ENCODE results near the gene LRPAP1.
"Not testable (repeated sequence)": the region's sequence is repeated elsewhere in the genome, so short reads cannot be mapped to it uniquely, and the experiment has no call there.

The LRPAP1 gene

GRCh38 chr4:3518511-3518880 is 13.7 kb downstream of the LRPAP1 start:
- no peak for DNase-seq

GRCh38 chr4:3517731-3518510 is 14.3 kb downstream of the LRPAP1 start:
- no peak for DNase-seq

GRCh38 chr4:3516836-3517730 is 15.1 kb downstream of the LRPAP1 start:
- no peak for DNase-seq

GRCh38 chr4:3516061-3516835 is 16.0 kb downstream of the LRPAP1 start:
- DNase-seq, result no peak

GRCh38 chr4:3515646-3516045 is 16.6 kb downstream of the LRPAP1 start:
- DNase-seq, result no peak

GRCh38 chr4:3514806-3515501 is 17.3 kb downstream of the LRPAP1 start:
- DNase-seq, result no peak

GRCh38 chr4:3514221-3514780 is 17.9 kb downstream of the LRPAP1 start:
- DNase-seq, result no peak

GRCh38 chr4:3513807-3514206 is 18.4 kb downstream of the LRPAP1 start:
- no peak for DNase-seq

- DNase-seq, result no peak
Observed at GRCh38 chr4:3512719-3513118, 19.5 kb downstream of the LRPAP1 start.

GRCh38 chr4:3512279-3512678 is 19.9 kb downstream of the LRPAP1 start:
- no peak for DNase-seq

GRCh38 chr4:3511601-3512000 is 20.6 kb downstream of the LRPAP1 start:
- DNase-seq, result not testable (repeated sequence)

GRCh38 chr4:3511187-3511586 is 21.0 kb downstream of the LRPAP1 start:
- no peak for DNase-seq

GRCh38 chr4:3510481-3510880 is 21.7 kb downstream of the LRPAP1 start:
- no peak for DNase-seq

GRCh38 chr4:3508542-3508941 is 23.7 kb downstream of the LRPAP1 start:
- DNase-seq, result no peak

- no peak for DNase-seq
Observed at GRCh38 chr4:3505231-3505630, 27.0 kb downstream of the LRPAP1 start.

GRCh38 chr4:3502941-3503936 is 29.0 kb downstream of the LRPAP1 start:
- no peak for DNase-seq

GRCh38 chr4:3501825-3502425 is 30.3 kb downstream of the LRPAP1 start:
- no peak for DNase-seq

GRCh38 chr4:3501126-3501824 is 30.9 kb downstream of the LRPAP1 start:
- no peak for DNase-seq

GRCh38 chr4:3500634-3501101 is 31.6 kb downstream of the LRPAP1 start:
- no peak for DNase-seq

GRCh38 chr4:3500111-3500510 is 32.1 kb downstream of the LRPAP1 start:
- DNase-seq, result no peak

Data from NCI-H2029 (cell line).